ENCODE measurements around the gene KCNC3. TPM values are rescaled to one million over a fixed set of nuclear protein-coding genes. Genes with fewer than 3 reads are reported as not detected.

Gene KCNC3
- total and polyA plus RNA-seq, 10 of the 15 experiments (the other 5 are each of a cell fraction or from before 2014, with no cell fraction given): 0.08 to 3.8 (median 0.44) TPM; not detected in 2

- no peak overlapping the region for H3K4me2 ChIP-seq (ENCODE audit: control insufficient read depth, insufficient read depth)
- no peak overlapping the region for H3K4me3 ChIP-seq
- TF ChIP-seq ATF7 (IDR thresholded peaks at IDR 0.05; ENCODE audit: low read depth) (no peak), POLR2A (IDR thresholded peaks at IDR 0.05; ENCODE audit: low read depth, low read length) (peak; percentile 68), CUX1 (IDR thresholded peaks at IDR 0.05; ENCODE audit: insufficient replicate concordance, low read depth, low read length) (no peak)
- H3K36me3 ChIP-seq (ENCODE audit: control insufficient read depth in 2 of 2, insufficient read depth in 2 of 2, low read length in 1 of 2): peaks cover 11 to 24% of the 10 kb centered on the region in 2 experiments
- no peak overlapping the region for H3K9ac ChIP-seq (ENCODE audit: control insufficient read depth, insufficient read depth, low read length)
- no peak overlapping the region for H3K27ac ChIP-seq (ENCODE audit: control insufficient read depth, insufficient read depth)
- H3K4me1 ChIP-seq (ENCODE audit: control insufficient read depth, insufficient read depth, low read length): peaks cover 36% of the 10 kb centered on the region
- H3K27me3 ChIP-seq (replicated peaks in 1 of 2; ENCODE audit: control insufficient read depth in 2 of 2, insufficient read depth in 2 of 2, low read length in 1 of 2): no peaks in the 10 kb centered on the region
- no peak for ATAC-seq
- intact Hi-C loops (cut with micrococcal nuclease; ENCODE audit: unreplicated experiment) (no loop called here), in situ Hi-C loops (cut with MboI) (loop anchor here (25.0 kb wide), 1 partner anchor 1027 kb away; the partner anchor contains the start of genes CLDND2, ETFB and NKG7)
- POLR2A ChIA-PET: interaction anchor here (1.2 to 2.2 kb wide), 3 partner anchors 9 to 22 kb away, joined by 4 to 12 read pairs (median 5); no protein-coding TSS in a partner anchor
- SMC1A ChIA-PET (ENCODE audit: uncharacterized antibody, unreplicated experiment): interaction anchor here (0.8 to 3.7 kb wide), 5 partner anchors 10 to 26 kb away, joined by 3 to 49 read pairs (median 7); no protein-coding TSS in a partner anchor
- H3K79me2 ChIP-seq (ENCODE audit: control insufficient read depth, insufficient read depth, low read length): peaks cover 16% of the 10 kb centered on the region
- 79% methylated on average over 12 of the region's 12 CpGs for WGBS (ENCODE audit: insufficient coverage, insufficient replicate concordance, low lambda C conversion rate, missing lambda C conversion rate)
- no peaks in the 10 kb centered on the region for H4K20me1 ChIP-seq (ENCODE audit: control insufficient read depth, insufficient read depth)
- no peak overlapping the region for H2AFZ ChIP-seq (ENCODE audit: control insufficient read depth, low read depth, low read length)
- peaks cover 8% of the 10 kb centered on the region for H3K9me3 ChIP-seq (replicated peaks; ENCODE audit: control insufficient read depth, insufficient read depth, low read length)
- CTCF ChIA-PET: interaction anchor here (1.0 to 1.2 kb wide), 2 partner anchors 13 to 24 kb away, joined by 3 read pairs; no protein-coding TSS in a partner anchor
- BruUV-seq (replicated peaks): no TSS peak
- RAD21 ChIA-PET (ENCODE audit: unreplicated experiment): interaction anchor here (0.9 to 1.2 kb wide), 2 partner anchors 19 to 126 kb away, joined by 3 to 5 read pairs; no protein-coding TSS in a partner anchor
- no peak for DNase-seq (ENCODE audit: low read depth, low spot score)
- no peak for FAIRE-seq
These were observed 5.7 kb upstream of the KCNC3 start for GRCh38 chr19:50334741-50335421.
